Epithelial cell of proximal tubule (primary cell): ENCODE data around the gene SUN1. TPM values are rescaled to one million over a fixed set of nuclear protein-coding genes. Genes with fewer than 3 reads are reported as not detected.

ENCODE experiments used
- DNase-seq: peaks from one replicate; pipeline ENCODE4 v3.0.0-alpha.2; 2011; ENCODE audit warnings: low read depth
- H3K4me3 ChIP-seq: 2 replicates; pipeline ENCODE4 v1.5.1; 2011; ENCODE audit warnings: low read depth, mild to moderate bottlenecking, low read length
- CTCF ChIP-seq: conservative IDR thresholded peaks from 2 replicates; pipeline ENCODE4 v1.5.1; 2012; ENCODE audit warnings: low read depth, mild to moderate bottlenecking, low read length
- total RNA-seq: library from RNA; depleted of rRNA; stranded (reverse); fragments of >200 nt; gene quantifications from 2 replicates; pipeline ENCODE4 v1.2.3, GENCODE V29; 2015

SUN1 gene
- total RNA-seq, 1 donor from 2014 or later, result 270 TPM

DNA sequence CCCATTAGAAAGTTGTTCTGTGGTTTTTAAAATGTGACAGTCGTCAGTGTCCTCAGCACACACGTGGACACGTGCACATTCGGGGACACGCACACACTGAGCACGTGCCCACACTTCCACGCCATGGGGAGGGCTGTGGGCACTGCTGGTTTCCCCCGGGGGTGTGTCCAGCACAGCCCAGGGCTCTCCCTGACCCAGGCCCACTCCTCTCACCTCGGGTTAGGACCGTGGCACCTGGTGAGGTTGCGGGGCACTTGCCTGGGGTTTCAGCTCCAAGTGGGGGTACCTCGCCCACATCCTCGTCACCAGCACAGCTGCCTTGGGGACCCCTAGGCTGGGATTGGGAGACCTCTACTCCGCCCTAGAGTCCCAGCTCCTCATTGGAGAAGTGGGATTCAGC lies 64.8 kb downstream of the SUN1 start:
- no peak for TF ChIP-seq CTCF
- H3K4me3 ChIP-seq, result no peak overlapping the region
- no peak for DNase-seq

DNA sequence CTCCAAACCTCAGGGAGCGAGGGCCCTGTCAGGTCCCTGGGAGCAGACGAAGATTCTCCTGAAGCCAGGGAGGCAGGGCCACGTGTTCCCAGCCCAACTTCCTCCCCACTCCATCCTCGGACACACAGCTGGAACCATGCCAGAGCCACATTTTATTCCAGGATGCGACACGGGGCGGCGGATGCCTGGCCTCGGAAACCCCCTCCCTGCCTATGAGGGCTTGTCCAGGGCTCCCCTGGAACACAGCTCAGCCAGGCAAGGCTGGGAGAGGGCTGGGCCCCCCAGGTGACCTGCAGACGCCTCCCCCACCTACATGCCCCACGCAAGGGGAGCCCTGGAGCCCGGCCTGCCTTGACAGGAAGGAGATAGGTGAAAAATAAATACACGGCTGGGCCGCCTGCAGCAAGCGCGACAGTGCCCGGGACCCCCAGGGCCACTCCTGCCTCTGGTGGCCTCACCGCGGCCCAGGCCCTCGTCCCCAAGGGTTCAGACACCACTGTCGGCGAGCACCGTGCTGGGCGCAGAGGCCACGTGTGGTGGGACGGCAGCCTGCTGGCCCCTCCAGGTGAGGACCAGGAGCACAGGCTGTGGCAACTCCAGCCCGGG lies 65.6 kb downstream of the SUN1 start:
- TF ChIP-seq CTCF, result no peak
- DNase-seq, result no peak
- H3K4me3 ChIP-seq, result no peak overlapping the region

DNA sequence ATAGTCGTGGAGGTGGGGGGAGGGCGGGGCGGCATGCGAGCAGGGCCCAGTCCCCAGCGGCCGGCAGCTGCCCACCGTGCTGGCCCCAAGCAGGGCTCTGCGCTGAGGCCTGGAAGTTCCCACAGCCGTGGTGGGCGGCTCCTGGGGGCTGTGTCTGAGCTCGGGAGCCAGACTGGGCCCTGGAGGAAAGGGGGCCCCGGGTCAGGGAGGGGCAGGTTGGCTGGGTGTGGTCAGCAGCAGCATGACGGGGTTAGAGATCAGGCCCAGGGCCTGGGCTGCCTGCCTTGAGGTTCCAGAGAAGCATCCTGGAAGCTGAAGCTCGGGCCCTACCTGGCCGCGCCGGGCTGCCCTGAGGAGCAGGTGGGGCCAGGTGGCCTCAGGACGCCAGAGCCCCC lies 66.2 kb downstream of the SUN1 start:
- no peak overlapping the region for H3K4me3 ChIP-seq
- DNase-seq, result no peak
- TF ChIP-seq CTCF, result no peak

DNA sequence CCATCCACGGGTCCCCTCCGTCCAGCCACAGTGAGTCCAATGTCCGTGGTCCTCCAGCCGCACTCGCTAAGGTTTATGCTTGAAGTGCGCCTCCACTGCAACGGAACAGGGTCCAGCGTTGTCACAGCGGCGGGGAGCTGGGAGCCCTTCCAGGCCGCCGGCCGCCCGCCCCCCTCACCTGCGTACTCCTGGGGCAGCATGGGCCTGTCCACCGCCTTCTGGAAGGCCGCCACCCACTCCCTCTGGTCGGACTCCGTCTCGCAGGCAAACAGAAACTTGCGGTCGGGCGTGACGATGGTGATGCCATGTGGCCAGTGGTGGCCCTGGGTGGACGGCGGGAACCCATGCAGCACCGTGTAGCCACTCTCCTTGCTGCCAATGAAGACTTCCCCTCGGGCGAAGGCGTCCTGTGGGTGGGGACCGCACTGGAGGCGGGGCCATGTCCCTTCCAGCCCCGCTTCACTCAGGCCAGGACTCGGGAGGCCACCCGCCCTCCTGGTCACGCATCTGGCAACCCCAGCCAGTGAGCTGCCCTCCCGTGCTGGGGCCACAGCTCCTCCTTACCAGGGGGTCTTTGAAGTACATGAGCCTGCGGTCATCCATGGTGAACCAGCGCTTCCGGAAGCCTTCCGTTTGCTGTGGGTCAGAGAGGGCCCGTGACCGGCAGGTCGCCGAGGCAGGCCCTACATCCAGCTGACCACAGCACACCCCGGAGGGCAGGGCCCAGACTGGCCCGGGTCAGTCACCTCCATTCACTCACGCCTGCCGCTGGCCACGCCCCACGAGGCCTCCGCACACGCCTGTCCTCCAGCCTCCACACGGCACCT lies 66.8 kb downstream of the SUN1 start:
- no peak for TF ChIP-seq CTCF
- no peak overlapping the region for H3K4me3 ChIP-seq
- DNase-seq, result no peak

DNA sequence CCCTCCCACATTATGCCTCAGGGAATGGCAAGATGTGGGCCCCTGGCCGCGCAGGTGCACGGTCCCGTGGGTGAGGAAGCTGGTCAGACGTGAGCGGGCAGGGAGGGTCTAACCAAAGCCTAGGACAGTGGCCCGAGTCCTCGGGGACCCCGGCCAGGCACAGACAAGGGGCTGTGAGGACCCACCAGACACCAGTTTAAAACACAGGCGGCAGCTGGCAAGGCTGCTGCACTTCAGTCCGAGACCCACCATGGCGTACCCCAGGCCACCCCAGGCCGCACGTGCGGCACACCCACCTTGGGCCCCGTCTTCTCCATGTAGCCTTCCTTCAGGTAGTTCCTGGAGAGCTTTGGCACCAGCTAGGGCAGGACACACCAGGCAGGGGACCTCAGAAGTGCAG lies 67.5 kb downstream of the SUN1 start:
- TF ChIP-seq CTCF, result no peak
- H3K4me3 ChIP-seq, result no peak overlapping the region
- no peak for DNase-seq

DNA sequence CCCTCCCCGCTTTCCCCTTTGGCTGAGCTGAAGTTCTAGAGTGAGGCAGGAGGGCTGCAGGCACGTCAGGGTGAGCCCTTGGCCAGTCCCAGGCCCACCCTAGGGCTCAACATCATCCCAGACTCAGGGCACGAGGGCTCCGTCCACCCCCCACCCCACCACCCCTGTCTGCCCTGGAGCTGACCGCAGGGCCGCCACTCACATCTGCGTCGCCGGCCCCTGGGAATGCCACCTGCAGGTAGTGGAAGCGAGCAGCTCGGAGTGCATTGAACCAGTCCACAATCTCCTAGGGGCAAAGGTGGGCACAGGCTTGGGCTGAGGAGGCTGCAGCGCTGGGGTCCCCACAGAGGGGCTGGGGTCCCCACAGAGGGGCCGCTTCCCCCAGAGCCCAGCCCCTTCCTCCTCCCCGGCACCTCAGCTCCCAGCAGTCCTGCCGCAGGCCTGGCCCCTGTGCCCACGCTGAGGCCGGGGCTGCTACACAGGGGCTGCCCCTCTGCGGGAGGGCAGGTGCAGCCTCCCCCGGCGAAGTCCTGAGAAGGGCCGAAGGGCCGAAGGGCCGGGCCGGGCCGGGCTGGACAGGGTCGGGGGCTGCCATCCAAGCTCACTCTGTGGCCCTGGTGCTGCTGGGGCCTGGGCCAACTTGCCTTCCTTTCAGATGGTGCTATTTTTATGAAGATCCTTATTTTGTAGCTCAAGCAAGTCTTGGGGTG lies 68.2 kb downstream of the SUN1 start:
- TF ChIP-seq CTCF, result no peak
- no peak for DNase-seq

More for the DNA sequence above, 68.2 kb downstream of the SUN1 start:
- H3K4me3 ChIP-seq, result no peak overlapping the region
